ENCODE results near the gene OSBPL8. TPM values are rescaled to one million over a fixed set of nuclear protein-coding genes. Genes with fewer than 3 reads are reported as not detected.
A peak's percentile ranks its signal among the peaks of the same experiment; 100 is the strongest.

OSBPL8 gene
- total and polyA plus RNA-seq, 5 experiments from 2014 or later: 103 to 143 (median 114) TPM

DNA sequence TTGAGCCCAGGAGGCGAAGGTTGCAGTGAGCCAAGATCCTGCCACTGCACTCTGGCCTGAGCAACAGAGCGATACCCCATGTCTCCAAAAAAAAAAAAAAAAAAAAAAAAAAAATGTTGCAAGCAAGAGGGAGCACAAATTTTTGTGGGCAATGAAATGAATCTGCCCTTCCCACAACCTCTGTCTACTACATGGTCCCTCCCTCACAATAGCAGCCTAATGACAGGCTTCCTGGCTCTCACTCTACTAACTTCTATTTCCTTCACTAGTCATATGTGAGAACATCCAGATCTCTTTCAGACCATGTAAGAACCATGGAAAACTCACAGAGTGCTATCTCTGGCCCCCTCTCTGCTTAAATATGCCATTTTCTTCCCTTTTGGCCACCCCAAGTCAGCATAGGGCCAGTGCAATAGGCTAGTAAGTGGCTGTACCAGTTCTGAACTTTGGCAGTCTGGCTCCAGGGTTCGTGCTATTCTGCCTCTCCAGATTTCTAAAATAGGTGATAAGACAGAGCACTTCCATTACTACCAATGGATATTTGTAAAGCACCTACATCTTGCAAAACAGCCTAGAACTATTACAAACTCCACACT is 7.1 kb downstream of the OSBPL8 start:
- H3K27ac Mint-ChIP-seq: peak overlapping the region in 3 of 10 donors; percentile 4 to 39 (median 7)

DNA sequence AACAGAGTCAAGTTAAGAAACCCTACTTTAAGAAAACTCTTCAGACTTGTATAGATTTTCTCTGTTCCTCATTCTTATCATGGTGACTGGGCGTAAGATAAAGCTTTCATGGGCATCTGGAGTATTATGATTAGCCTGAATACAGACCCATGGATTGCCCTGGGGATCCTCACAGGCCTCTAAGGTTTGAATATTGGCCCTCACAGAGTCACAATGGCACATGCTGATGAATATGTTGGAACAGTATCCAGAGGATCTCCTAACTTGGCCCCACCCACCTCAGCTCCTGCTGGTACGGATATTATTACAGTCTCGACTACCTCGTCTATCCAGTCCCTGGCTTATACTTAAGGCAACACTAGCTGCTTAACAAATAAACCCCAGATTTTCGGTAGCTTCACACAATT is 8.1 kb downstream of the OSBPL8 start:
- DNase-seq (no peak), ATAC-seq (no peak)
- H3K27ac Mint-ChIP-seq: no peak overlapping the region
- POLR2A ChIA-PET: no interaction called here
- peaks cover 0 to 9% (median 0%) of the 10 kb centered on the region in 3 donors for H3K36me3 Mint-ChIP-seq
- no peaks in the 10 kb centered on the region for H3K9me3 Mint-ChIP-seq
- peaks cover 54 to 97% (median 93%) of the 10 kb centered on the region in 4 donors for H3K4me1 Mint-ChIP-seq
- peak overlapping the region in 4 of 10 donors; percentile 7 to 43 (median 40) for H3K4me3 Mint-ChIP-seq
- no peaks in the 10 kb centered on the region for H3K27me3 Mint-ChIP-seq

More for the DNA sequence above, 7.1 kb downstream of the OSBPL8 start:
- no peaks in the 10 kb centered on the region for H3K27me3 Mint-ChIP-seq
- H3K4me3 Mint-ChIP-seq: peak overlapping the region in 9 of 10 donors; percentile 6 to 52 (median 33)
- peaks cover 0 to 9% (median 0%) of the 10 kb centered on the region in 3 donors for H3K36me3 Mint-ChIP-seq
- H3K9me3 Mint-ChIP-seq: no peaks in the 10 kb centered on the region
- POLR2A ChIA-PET: no interaction called here
- ATAC-seq (no peak), DNase-seq (no peak)
- peaks cover 51 to 97% (median 91%) of the 10 kb centered on the region in 4 donors for H3K4me1 Mint-ChIP-seq

DNA sequence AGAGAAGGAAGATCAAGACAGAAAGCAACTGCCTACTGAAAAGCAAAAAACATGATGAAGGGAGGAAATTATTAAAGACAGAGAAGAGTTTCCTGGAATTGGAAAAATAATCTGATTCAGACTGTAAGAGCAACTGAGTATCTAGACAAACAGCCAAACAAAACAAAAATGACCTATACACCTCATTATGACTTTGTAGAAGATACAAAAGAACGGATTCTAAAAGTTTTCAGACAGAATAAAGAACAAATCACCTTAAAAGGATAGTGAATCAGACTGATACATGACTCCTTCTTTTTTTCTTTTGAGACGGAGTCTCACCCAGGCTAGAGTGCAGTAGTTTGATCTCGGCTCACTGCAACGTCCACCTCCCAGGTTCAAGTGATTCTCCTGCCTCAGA is 10.4 kb downstream of the OSBPL8 start:
- no peaks in the 10 kb centered on the region for H3K27me3 Mint-ChIP-seq
- no peaks in the 10 kb centered on the region for H3K9me3 Mint-ChIP-seq
- peaks cover 0 to 9% (median 0%) of the 10 kb centered on the region in 3 donors for H3K36me3 Mint-ChIP-seq
- DNase-seq (no peak), ATAC-seq (no peak)
- peak overlapping the region in 7 of 10 donors; percentile 20 to 62 (median 44) for H3K4me3 Mint-ChIP-seq
- POLR2A ChIA-PET: no interaction called here
- peaks cover 40 to 94% (median 79%) of the 10 kb centered on the region in 4 donors for H3K4me1 Mint-ChIP-seq
- H3K27ac Mint-ChIP-seq: peak overlapping the region in 5 of 10 donors; percentile 3 to 43 (median 12)

GRCh38 chr12:76548222-76548837 is 11.2 kb downstream of the OSBPL8 start:
- peak overlapping the region in 8 of 10 donors; percentile 20 to 62 (median 37) for H3K4me3 Mint-ChIP-seq
- POLR2A ChIA-PET: no interaction called here
- ATAC-seq (no peak), DNase-seq (no peak)
- H3K4me1 Mint-ChIP-seq: peaks cover 41 to 94% (median 81%) of the 10 kb centered on the region in 4 donors
- peak overlapping the region in 7 of 10 donors; percentile 3 to 43 (median 26) for H3K27ac Mint-ChIP-seq
- peaks cover 0 to 9% (median 0%) of the 10 kb centered on the region in 3 donors for H3K36me3 Mint-ChIP-seq
- no peaks in the 10 kb centered on the region for H3K9me3 Mint-ChIP-seq
- no peaks in the 10 kb centered on the region for H3K27me3 Mint-ChIP-seq

GRCh38 chr12:76547526-76547925 is 12.0 kb downstream of the OSBPL8 start:
- Mint-ChIP-seq H3K36me3 (peaks cover 0 to 9% (median 0%) of the 10 kb centered on the region in 3 donors), H3K4me3 (peak overlapping the region in 6 of 10 donors; percentile 16 to 44 (median 21)), H3K27ac (peak overlapping the region in 3 of 10 donors; percentile 14 to 35 (median 28)), H3K27me3 (no peaks in the 10 kb centered on the region), H3K4me1 (peaks cover 40 to 94% (median 80%) of the 10 kb centered on the region in 4 donors), H3K9me3 (no peaks in the 10 kb centered on the region)
- ATAC-seq (no peak), DNase-seq (no peak)
- POLR2A ChIA-PET: interaction anchor here (1.0 kb wide), 1 partner anchor 12 kb away, joined by 4 read pairs; the partner anchor contains the start of gene OSBPL8

DNA sequence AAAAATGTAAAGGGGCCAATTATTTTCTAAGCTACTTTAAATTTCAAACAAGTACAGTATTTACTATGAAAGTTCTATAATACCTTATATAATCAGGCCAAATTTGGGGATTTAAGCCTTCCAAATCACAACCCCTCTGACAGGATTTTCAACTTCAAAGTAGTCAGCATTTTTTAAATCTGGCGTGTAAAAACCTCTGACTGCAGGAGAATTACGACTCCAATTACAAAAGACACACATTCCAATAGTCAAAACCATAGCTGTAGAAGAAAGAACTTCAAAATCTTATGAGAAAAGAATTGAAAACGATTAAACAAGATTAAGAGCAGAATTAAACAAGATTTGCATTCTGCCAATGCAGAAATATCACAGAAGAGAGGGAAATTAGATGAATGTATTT is 12.7 kb downstream of the OSBPL8 start:
- POLR2A ChIA-PET: interaction anchor here (1.0 kb wide), 1 partner anchor 12 kb away, joined by 4 read pairs; the partner anchor contains the start of gene OSBPL8
- Mint-ChIP-seq H3K4me1 (peaks cover 42 to 93% (median 80%) of the 10 kb centered on the region in 4 donors), H3K9me3 (no peaks in the 10 kb centered on the region), H3K27me3 (no peaks in the 10 kb centered on the region), H3K4me3 (peak overlapping the region in 3 of 10 donors; percentile 22 to 51 (median 44)), H3K27ac (peak overlapping the region in 4 of 10 donors; percentile 0 to 69 (median 32)), H3K36me3 (peaks cover 0 to 9% (median 0%) of the 10 kb centered on the region in 3 donors)
- DNase-seq (no peak), ATAC-seq (no peak)

DNA sequence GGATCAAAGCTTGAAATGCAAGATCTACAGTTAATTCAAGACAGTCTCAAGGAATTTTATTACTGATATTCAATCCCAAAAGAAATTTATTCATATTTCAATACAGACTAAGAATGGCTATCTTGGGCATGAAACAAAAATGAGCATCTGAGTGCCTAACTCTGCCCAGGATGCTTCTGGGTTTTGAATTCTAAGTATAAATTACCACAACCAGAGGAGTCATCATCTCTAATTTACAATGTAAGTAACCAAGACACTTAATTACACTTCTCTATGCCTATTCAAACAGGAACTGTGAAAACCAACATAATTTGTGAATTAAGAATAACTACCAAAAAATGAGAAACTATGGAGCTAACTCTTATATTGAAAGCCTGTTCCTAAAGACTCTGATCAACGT is 14.1 kb downstream of the OSBPL8 start:
- peaks cover 0 to 9% (median 0%) of the 10 kb centered on the region in 3 donors for H3K36me3 Mint-ChIP-seq
- ATAC-seq: no peak
- no peak for DNase-seq
- no peak overlapping the region for H3K27ac Mint-ChIP-seq
- POLR2A ChIA-PET: interaction anchor here (1.1 kb wide), 1 partner anchor 13 kb away, joined by 4 read pairs; no protein-coding TSS in a partner anchor
- H3K27me3 Mint-ChIP-seq: no peaks in the 10 kb centered on the region
- H3K9me3 Mint-ChIP-seq: no peaks in the 10 kb centered on the region
- no peak overlapping the region for H3K4me3 Mint-ChIP-seq
- peaks cover 40 to 86% (median 70%) of the 10 kb centered on the region in 4 donors for H3K4me1 Mint-ChIP-seq

DNA sequence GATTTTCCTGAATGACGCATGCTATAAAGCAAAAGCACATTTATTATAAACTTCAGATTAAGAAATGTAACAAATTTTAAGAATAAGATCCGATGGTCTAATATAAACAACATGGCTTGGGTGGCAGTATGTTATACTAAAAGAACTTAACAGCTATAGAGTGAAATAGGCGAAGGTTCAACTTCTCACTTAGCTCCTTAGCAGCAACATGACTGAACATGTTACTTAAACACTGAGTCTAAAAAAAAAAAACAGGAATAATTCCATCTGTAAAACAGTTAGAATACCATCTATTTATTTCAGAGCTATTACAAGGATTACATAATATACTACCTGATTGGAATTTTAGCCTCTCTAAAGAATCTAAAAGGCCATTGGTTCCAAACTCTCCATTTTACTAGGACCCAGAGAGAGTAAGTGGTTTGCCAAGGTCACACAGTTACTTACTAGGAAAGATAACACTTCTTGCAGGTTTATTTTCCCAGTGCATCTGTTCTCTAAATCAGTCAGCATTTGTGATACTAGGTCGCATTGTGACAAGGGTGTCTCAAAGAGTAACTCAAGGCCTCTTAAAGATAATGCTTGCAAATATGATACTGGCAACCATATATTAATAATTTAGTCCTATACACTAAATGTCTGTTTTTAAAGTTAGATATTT is 14.8 kb downstream of the OSBPL8 start:
- POLR2A ChIA-PET: interaction anchor here (1.1 kb wide), 1 partner anchor 14 kb away, joined by 4 read pairs; no protein-coding TSS in a partner anchor
- Mint-ChIP-seq H3K4me3 (no peak overlapping the region), H3K4me1 (peaks cover 38 to 83% (median 70%) of the 10 kb centered on the region in 4 donors), H3K27ac (no peak overlapping the region), H3K27me3 (no peaks in the 10 kb centered on the region), H3K36me3 (peaks cover 0 to 3% (median 0%) of the 10 kb centered on the region in 3 donors), H3K9me3 (no peaks in the 10 kb centered on the region)
- no peak for ATAC-seq
- DNase-seq: no peak

GRCh38 chr12:76543813-76544347 is 15.7 kb downstream of the OSBPL8 start:
- Mint-ChIP-seq H3K36me3 (peaks cover 0 to 3% (median 0%) of the 10 kb centered on the region in 3 donors), H3K9me3 (no peaks in the 10 kb centered on the region), H3K27ac (no peak overlapping the region), H3K4me1 (peaks cover 33 to 82% (median 66%) of the 10 kb centered on the region in 4 donors), H3K4me3 (peak overlapping the region in 1 of 10 donors; percentile 3), H3K27me3 (no peaks in the 10 kb centered on the region)
- ATAC-seq (no peak), DNase-seq (no peak)
- POLR2A ChIA-PET: no interaction called here

DNA sequence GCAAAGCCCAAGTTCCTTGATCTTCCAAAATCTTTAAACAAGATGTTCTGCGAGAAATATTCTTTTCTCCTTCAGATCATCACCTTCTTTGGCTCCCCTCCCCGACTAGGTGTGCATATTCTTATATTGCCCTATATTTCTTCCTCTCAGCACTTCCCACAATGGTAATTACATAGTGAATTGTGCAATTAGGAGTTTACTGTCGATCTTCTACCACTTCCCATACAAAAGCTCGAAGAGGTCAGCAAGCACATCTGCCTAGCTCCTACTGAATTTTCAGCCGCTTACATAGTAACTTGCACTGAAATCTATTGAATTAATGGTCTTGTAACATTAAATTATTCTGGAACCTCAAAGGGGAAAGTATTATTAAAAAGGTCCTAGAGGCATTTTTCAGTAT is 16.7 kb downstream of the OSBPL8 start:
- ATAC-seq: no peak

DNA sequence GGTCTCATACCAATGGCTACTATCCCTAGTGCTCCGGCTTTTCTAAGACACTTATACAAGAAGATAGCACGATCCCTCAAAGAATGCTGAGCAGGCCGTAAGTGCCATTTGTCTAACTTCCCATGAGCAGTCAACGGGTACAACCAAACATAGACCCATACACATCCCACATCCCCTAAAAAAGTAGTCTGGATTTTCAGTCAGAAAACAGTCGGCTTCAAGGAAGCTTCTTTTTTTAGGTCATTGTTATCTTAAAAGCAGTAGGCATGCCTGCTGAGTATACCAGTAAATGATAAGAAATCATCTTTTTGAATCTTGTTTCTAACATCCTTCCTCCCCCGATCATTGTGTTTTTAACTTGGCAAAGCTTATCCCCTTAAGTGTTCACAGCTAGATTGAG is 19.8 kb downstream of the OSBPL8 start:
- H3K4me1 Mint-ChIP-seq: peaks cover 20 to 59% (median 54%) of the 10 kb centered on the region in 4 donors
- H3K9me3 Mint-ChIP-seq: peaks cover 0 to 12% (median 2%) of the 10 kb centered on the region in 9 donors
- no peaks in the 10 kb centered on the region for H3K27me3 Mint-ChIP-seq
- peak overlapping the region in 4 of 10 donors; percentile 1 to 54 (median 24) for H3K4me3 Mint-ChIP-seq
- peaks cover 13 to 23% (median 14%) of the 10 kb centered on the region in 3 donors for H3K36me3 Mint-ChIP-seq
- H3K27ac Mint-ChIP-seq: peak overlapping the region in 2 of 10 donors; percentile 5 to 54
- no peak for DNase-seq
- POLR2A ChIA-PET: interaction anchor here (1.5 kb wide), 1 partner anchor 19 kb away, joined by 4 read pairs; no protein-coding TSS in a partner anchor
- no peak for ATAC-seq

More for the DNA sequence above, 16.7 kb downstream of the OSBPL8 start:
- POLR2A ChIA-PET: no interaction called here
- DNase-seq: no peak
- Mint-ChIP-seq H3K4me1 (peaks cover 23 to 72% (median 58%) of the 10 kb centered on the region in 4 donors), H3K27me3 (no peaks in the 10 kb centered on the region), H3K9me3 (no peaks in the 10 kb centered on the region), H3K36me3 (peaks cover 0 to 3% (median 0%) of the 10 kb centered on the region in 3 donors), H3K4me3 (peak overlapping the region in 4 of 10 donors; percentile 1 to 40 (median 10)), H3K27ac (peak overlapping the region in 5 of 10 donors; percentile 0 to 72 (median 20))

DNA sequence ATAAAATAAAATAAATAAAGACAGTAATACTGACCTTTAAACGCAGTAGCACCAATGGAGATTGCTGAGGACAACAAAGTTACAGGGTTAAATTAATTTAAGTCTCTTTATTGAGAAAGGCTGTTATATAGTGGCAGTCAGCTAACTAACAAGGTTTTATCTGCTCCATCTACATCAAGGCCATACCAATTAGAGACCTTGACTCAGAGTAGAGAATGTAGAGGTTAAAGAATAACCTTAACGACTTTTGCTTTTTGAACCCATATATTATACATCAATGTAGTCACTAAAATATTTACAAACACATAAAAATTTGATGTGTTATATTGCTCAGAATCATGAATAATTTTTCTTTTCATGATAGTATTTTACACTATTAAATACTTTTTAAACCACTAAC is 21.6 kb downstream of the OSBPL8 start:
- peaks cover 14 to 36% (median 16%) of the 10 kb centered on the region in 3 donors for H3K36me3 Mint-ChIP-seq
- peaks cover 0 to 12% (median 2%) of the 10 kb centered on the region in 9 donors for H3K9me3 Mint-ChIP-seq
- H3K27me3 Mint-ChIP-seq: no peaks in the 10 kb centered on the region
- DNase-seq: no peak
- ATAC-seq: no peak
- H3K4me1 Mint-ChIP-seq: peaks cover 24 to 61% (median 56%) of the 10 kb centered on the region in 4 donors
- no peak overlapping the region for H3K27ac Mint-ChIP-seq
- no peak overlapping the region for H3K4me3 Mint-ChIP-seq
- POLR2A ChIA-PET: no interaction called here

All from naive thymus-derived CD8-positive, alpha-beta T cell (primary cell).